Measurements from ENCODE around the gene CAB39.
"Not testable (repeated sequence)": the region's sequence is repeated elsewhere in the genome, so short reads cannot be mapped to it uniquely, and the experiment has no call there.

CAB39 gene

GRCh38 chr2:230684270-230685168 is 28.1 kb upstream of the CAB39 start:
- no peak for DNase-seq

DNA sequence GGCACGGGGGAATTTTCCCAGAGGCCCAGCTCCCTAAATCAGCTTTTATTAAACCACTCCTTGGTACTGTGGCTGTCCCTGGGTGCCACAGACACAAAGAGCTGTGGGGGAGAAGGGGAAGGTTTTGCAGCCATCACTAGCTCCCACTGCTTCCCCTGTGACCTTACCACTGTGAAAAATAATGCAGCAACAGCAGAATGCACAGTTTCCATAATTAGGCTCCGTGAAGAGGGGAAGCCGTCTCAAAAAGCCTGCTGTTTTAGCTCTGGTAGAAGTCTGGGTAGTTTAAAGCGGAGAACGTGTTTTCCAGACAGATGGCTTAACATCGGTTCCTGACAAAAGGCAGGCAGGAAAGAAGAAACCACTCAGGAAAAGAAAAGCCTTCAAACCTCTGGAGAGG is 27.5 kb upstream of the CAB39 start:
- no peak for DNase-seq

DNA sequence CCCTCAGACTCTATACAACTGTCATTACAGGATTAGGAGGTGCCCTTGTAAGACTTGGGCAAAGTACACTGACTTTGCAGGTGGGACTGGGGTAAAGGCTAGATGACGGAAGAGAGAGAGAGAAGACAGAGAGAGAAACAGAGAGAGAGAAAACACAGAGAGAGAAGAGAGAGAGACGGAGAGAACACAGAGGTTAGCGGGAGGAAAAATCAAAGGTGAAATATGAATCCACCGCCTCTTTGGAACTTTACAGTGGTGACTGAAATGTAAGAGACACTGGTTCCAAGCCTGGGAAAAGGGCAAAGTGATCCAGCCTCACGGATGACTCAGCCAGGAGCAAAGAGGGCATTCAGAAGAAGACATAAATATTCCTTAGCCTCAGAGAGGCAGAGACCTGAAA is 25.1 kb upstream of the CAB39 start:
- no peak for DNase-seq

DNA sequence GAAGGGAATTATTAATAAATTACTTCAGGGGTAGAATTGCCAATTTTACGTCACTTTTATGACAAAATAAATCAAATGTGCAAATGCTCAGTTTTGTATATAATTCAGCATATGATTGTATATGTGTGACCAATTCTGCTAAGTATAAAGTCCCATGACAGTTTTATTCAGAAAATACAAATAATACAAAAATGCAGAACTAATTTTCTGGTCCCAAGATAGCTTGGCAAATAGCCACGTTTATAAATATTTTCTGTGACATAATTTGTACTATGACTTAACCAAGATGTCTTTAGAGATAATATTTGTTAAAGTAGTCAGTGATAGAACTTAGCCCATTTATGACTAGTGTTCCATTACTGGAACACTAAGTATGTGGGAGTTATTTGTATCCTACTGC is 24.2 kb upstream of the CAB39 start:
- DNase-seq, result no peak

DNA sequence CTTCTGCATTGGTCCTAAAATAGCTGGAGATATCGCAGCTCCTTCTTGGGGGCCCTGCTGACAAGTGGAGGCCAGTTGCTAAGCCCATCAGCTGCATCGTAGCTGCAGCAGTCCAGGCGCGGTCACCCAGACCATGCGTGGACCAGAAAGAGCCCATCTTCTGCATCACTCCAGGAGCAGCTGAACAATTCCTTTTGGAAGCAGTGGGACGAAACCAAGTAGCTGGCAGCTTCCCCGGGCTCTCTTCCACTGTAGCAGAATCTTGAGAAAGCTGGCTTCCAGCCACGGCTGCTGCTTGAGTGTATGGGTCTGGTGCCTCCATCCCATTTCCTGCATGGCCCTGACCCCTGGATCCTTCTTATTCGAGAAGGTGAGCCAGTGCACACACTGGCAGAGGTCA is 22.2 kb upstream of the CAB39 start:
- DNase-seq, result no peak

- DNase-seq, result no peak
These were observed 21.5 kb upstream of the CAB39 start for GRCh38 chr2:230691005-230691647.

DNA sequence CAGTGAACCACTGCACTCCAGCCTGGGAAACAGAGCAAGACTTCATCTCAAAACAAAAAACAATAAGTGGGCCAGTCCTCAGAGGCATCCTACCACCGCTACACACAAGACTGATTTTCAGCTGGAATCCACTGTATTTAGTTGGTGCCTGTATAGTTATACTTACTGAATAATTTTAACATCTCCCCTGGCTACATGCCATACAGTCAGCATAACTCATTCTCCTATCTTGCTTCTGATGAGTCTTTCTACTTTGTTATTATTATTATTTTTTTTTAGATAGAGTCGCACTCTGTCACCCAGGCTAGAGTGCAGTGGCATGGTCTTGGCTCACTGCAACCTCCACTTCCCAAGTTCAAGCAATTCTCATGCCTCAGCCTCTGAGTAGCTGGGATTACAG is 19.9 kb upstream of the CAB39 start:
- DNase-seq, result no peak

DNA sequence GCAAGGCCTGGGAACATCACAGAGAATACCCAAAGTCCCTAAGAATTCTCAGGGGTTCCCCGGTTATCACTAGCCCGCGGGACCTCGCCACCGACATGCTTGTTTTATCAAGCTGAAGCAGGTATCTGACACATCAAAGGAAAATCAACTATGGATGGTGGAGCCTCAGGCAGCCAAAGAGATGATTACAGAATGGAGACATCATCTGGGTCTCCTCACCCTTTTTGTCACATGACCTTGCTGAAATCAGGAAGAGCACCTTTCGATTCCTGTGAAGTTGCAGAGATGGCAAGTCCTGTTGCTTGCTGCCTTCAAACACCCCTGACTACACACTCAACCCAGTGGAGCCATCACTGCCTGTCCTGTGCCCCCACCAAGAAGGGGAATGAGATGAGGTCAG is 19.2 kb upstream of the CAB39 start:
- no peak for DNase-seq

DNA sequence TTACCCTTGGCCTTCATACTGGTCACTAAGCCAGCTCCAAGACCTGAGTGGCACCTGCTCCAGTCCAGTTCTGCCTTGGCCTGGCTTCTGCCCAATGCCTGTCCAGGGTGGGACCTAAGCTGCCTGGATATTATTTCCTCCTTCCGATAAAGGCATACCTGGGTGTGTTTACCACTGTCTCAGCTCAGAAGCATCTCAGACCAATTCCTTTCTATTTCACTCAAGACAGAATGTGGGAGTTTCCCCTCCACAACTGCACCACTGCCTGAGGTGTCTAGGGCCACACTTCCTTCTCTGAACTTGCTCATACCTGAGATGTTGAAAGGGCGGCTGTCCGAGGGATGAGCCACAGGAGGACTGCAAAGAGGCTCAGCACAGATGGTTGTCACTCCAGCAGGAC is 18.4 kb upstream of the CAB39 start:
- DNase-seq, result no peak

GRCh38 chr2:230695551-230695950 is 17.1 kb upstream of the CAB39 start:
- no peak for DNase-seq

DNA sequence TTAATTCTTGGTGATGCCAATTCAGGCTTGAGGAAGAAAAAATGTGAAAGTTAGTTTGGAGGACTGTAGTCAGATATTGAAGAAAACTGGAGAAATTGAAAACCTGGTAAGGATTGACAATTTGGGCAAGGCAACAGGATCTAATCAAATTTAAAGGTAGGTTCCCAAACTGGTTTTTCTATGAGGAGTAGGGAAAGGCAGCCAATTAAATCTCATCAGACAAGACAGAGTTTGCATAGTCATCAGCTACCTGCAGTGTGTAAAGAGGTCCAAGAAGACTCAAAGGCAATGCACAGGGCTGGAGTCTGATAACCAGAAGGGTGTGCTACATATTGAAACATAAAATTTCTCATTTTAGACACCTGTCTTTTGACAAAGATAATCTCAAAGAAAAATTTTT is 16.0 kb upstream of the CAB39 start:
- no peak for DNase-seq

DNA sequence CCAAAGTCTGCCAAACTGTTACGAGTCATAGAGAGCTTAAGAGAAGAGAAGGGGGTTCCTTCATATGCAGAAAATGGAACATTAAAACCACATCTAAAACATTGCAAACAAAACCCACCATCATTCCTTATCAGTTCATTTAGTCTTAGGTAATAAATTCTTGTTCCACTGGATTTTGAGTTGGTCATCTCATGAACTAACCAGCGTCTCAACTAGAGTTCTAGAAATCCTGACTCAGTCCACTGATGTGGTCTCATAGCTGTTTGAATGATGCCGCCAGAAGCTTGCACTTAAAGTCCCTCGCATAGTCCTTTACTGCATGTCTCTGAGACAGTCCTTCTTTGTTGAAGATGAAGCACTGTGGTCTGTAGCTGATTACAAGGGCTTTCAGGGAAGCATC is 15.0 kb upstream of the CAB39 start:
- no peak for DNase-seq

DNA sequence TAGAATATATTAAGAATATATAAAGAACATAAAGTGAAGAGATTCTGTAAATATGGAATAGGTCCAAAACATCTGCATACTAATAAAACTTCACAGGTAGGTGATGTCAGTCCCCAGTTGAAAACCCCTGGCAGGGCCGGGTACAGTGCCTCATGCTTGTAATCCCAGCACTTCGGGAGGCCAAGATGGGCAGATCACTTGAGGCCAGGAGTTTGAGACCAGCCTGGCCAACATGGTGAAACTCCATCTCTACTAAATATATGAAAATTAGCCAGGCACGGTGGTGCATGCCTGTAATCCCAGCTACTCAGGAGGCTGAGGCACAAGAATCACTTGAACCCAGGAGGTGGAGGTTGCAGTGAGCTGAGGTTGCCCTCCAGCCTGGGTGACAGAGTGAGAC is 13.9 kb upstream of the CAB39 start:
- DNase-seq, result not testable (repeated sequence)

DNA sequence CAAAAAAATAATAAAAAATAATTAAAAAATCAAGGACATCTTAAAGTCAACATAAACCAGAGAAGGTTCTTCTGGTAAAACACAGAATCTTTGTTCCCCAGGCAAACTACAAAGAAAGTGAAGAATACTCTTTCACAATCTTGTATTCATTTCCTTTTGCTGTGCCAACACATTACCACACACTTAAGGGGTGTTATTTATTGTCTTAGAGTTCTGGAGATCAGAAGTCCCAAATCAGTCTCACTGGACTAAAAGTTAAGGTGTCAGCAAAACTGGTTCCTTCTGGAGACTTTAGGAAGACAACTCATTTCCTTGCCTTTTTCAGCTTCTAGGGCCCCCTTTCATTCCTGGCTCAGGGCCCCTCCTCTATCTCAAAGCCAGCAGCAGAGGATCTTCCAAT is 12.2 kb upstream of the CAB39 start:
- DNase-seq, result no peak

GRCh38 chr2:230701308-230701707 is 11.3 kb upstream of the CAB39 start:
- no peak for DNase-seq

GRCh38 chr2:230702457-230702856 is 10.2 kb upstream of the CAB39 start:
- DNase-seq, result not testable (repeated sequence)

- DNase-seq, result no peak
These were observed 9.1 kb upstream of the CAB39 start for GRCh38 chr2:230703514-230703913.

DNA sequence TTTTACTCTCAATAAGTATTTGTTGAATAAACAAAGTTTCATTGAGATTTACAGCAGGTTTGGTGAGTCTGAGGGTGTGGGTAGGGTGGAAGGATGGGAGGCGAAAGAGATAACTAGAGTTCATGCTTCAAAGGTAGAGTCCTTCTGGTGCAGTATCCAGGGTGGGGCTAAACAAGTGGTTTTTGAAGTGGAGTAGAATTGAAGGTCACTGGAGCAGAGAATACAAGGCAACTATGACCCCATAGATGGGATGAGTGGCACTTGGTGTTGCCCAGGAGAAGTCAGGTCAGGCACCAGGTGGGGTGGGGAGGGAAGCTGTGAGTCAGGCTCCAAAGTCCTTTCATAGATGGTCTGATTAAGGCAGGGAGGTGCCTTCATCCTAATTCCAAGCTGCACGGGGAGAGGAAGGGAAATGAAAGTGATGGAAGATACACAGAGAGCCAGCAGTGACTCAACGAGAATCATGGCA is 6.6 kb upstream of the CAB39 start:
- DNase-seq, result no peak

GRCh38 chr2:230706966-230707365 is 5.7 kb upstream of the CAB39 start:
- no peak for DNase-seq

DNA sequence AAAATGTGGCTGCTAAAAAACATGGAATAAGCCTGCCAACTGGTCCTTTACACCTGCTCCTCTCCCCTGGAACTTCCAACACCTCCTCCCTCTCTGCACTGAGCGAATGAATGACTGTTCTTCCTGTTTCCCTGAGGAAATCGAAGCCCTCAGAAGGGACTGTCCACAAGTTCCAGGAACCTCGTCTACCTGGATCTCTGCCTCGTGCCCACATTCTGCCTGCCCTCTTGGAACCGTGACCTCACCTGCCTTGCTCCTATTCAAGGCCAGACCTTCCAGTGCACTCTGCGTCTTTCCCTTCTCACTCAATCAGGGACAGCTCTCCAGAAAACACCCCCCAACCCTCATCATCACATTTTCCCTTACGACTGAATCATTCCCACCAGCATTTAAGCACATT is 4.4 kb upstream of the CAB39 start:
- no peak for DNase-seq

DNA sequence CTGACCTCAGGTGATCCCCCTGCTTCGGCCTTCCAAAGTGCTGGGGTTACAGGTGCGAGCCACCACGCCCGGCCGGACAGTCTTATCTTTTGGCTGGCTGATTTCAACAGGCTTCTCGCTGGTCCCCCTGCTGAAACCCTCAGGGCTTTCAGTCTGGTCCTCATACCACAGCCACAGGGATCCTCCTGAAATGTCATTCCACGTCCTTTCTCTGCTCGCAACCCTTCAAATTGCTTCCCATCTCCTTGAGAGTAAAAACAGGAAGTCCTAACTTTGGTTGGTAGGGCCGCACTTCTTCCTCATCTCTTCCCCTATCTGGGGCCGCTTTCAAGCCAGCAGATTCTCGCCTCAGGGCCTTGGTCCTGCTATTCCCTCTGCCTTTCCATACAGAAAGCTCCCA is 1.4 kb upstream of the CAB39 start:
- DNase-seq, result no peak

DNA sequence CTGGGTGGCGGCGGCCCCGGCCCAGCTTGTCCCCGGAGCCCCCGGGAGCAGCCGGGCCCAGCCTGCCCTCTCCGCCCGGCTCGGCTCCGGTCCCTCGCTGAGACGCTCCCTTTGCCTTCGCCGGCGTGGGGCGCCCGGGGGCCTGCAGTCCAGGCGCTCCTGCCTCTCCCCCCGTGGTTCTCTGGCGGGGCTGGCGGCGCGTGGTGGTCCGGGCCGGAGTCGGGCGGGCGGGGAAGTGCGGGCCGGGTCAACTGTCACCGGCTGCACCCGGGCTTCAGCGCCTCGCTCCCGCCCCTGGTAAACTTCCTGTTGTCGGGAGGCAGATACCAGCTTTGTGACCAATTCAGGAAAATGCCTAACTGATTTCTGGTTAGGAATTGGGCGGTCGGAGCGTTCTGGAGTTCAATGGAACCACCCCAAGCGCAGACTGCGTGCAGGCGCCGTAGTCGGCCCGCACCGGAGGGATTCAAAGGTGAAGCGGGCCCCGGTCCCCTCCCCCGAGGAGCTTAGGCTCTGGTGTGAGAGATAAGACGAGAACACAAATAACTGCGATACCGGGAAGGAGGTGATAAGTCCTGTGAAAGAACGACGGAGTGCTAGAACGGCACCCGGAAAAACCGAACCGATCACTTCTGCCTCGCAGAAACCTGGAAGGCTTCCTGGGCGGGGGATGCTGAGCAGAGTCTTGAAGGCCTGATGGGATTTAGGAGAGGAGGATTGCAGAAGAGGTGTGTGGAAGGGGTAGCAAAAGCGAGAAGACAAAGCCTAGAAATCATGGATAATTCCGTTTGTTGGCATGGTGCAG is 891 bp downstream of the CAB39 start:
- DNase-seq, result peak; percentile 33

GRCh38 chr2:230714136-230714480 is 1.5 kb downstream of the CAB39 start:
- DNase-seq, result peak in 1 of 2 experiments; percentile 51

GRCh38 chr2:230715201-230715600 is 2.6 kb downstream of the CAB39 start:
- DNase-seq, result no peak
